B cell (primary cell): ENCODE data around the gene CABP2. TPM values are rescaled to one million over a fixed set of nuclear protein-coding genes. Genes with fewer than 3 reads are reported as not detected.

Experiments
- ATAC-seq: fragments of 200-7000 bp; cut with Tn5 transposase; one replicate; pipeline ENCODE4 v1.10.0; 2021; ENCODE audit warnings: low read depth, mild to moderate bottlenecking, moderate number of reproducible peaks, moderate library complexity
- CTCF ChIA-PET: fragments of 350-600 bp; sonication (Branson Sonifier 250); formaldehyde crosslinking; loops from one replicate; lab custom pipeline; 2021; ENCODE audit warnings: antibody characterized with exemption, inconsistent platforms; lab: Charles Lee
- POLR2A ChIA-PET: fragments of 350-600 bp; sonication (Branson Sonifier 250); formaldehyde crosslinking; loops from one replicate; lab custom pipeline; 2021; ENCODE audit warnings: antibody characterized with exemption; lab: Charles Lee
- DNase-seq: peaks from one replicate; pipeline ENCODE4 v3.0.0; 2013
- H2AFZ ChIP-seq: 2 replicates; pipeline ENCODE4 v1.6.1; 2012; ENCODE audit warnings: mild to moderate bottlenecking, low read depth, low read length; ENCODE audit not compliant: insufficient read depth, poor library complexity, severe bottlenecking
- H3K27ac ChIP-seq, 2 donors: 1 replicate in 1 of 2; 2 replicates in 1 of 2; pipeline ENCODE4 v1.5.1; 2012 to 2013; ENCODE audit warnings: low read length in 2 of 2, mild to moderate bottlenecking in 2 of 2, moderate library complexity in 1 of 2
- H3K27me3 ChIP-seq, 4 experiments: fragments of 200-600 bp in 1 of 4; sonication (generic) in 1 of 4; replicated peaks in 1 of 4; 1 replicate in 2 of 4; 2 replicates in 2 of 4; pipeline versions ENCODE4 v1.6.1 to v1.7.0; 2013 to 2016; ENCODE audit warnings: low read length in 3 of 4, mild to moderate bottlenecking in 2 of 4, mixed read lengths in 1 of 4, moderate library complexity in 1 of 4; ENCODE audit not compliant: insufficient read depth in 4 of 4, control insufficient read depth in 3 of 4; ENCODE audit errors: control extremely low read depth in 1 of 4
- H3K36me3 ChIP-seq, 2 experiments: replicated peaks in 1 of 2; 1 replicate in 1 of 2; 2 replicates in 1 of 2; pipeline versions ENCODE4 v1.6.1 to v1.7.1; 2013; ENCODE audit warnings: low read length in 1 of 2; ENCODE audit not compliant: insufficient read depth in 2 of 2, control insufficient read depth in 1 of 2; ENCODE audit errors: control extremely low read depth in 1 of 2, extremely low read depth in 1 of 2
- H3K4me1 ChIP-seq, 2 donors: fragments of 200-600 bp in 1 of 2; sonication (generic) in 1 of 2; 1 replicate in 1 of 2; 2 replicates in 1 of 2; pipeline versions ENCODE4 v1.5.1 to v1.6.1; 2013 to 2017; ENCODE audit warnings: low read length in 2 of 2; ENCODE audit not compliant: control insufficient read depth in 2 of 2, insufficient read depth in 2 of 2
- H3K4me2 ChIP-seq: replicated peaks from 2 replicates; pipeline ENCODE3; 2012; ENCODE audit warnings: mild to moderate bottlenecking, low read depth, low read length; ENCODE audit not compliant: poor library complexity, severe bottlenecking
- H3K4me3 ChIP-seq, 5 experiments: fragments of 200-600 bp in 1 of 5; sonication (generic) in 1 of 5; 1 replicate in 3 of 5; 2 replicates in 2 of 5; pipeline versions ENCODE4 v1.5.1 to v1.7.0; 2011 to 2016; ENCODE audit warnings: low read length in 4 of 5, mild to moderate bottlenecking in 4 of 5, low read depth in 2 of 5, control low read depth in 1 of 5, moderate library complexity in 1 of 5; ENCODE audit not compliant: insufficient read depth in 1 of 5; ENCODE audit errors: control extremely low read depth in 1 of 5, extremely low read depth in 1 of 5
- H3K79me2 ChIP-seq: fragments of 200-600 bp; sonication (generic); one replicate; pipeline ENCODE4 v1.6.0; 2016; ENCODE audit warnings: low read length; ENCODE audit not compliant: control insufficient read depth, insufficient read depth
- H3K9ac ChIP-seq: fragments of 200-600 bp; sonication (generic); 2 replicates; pipeline ENCODE4 v1.6.1; 2017; ENCODE audit warnings: mild to moderate bottlenecking, low read length, moderate library complexity
- H3K9me3 ChIP-seq, 3 donors: one replicate each; pipeline versions ENCODE4 v1.6.1 to v1.7.1; 2013; ENCODE audit warnings: low read length in 2 of 3; ENCODE audit not compliant: control insufficient read depth in 2 of 3, insufficient read depth in 1 of 3; ENCODE audit errors: control extremely low read depth in 1 of 3
- H4K20me1 ChIP-seq: 2 replicates; pipeline ENCODE4 v1.6.0; 2012; ENCODE audit warnings: mild to moderate bottlenecking, low read length; ENCODE audit not compliant: insufficient read depth, control insufficient read depth, poor library complexity, severe bottlenecking
- H3K27ac Mint-ChIP-seq: one replicate; pipeline ENCODE4 v1.8.0; 2021; ENCODE audit warnings: mixed read lengths
- H3K27me3 Mint-ChIP-seq: one replicate; pipeline ENCODE4 v1.8.0; 2021; ENCODE audit warnings: mixed read lengths
- H3K4me1 Mint-ChIP-seq: one replicate; pipeline ENCODE4 v1.8.0; 2021; ENCODE audit warnings: mixed read lengths
- H3K4me3 Mint-ChIP-seq: one replicate; pipeline ENCODE4 v1.8.0; 2021; ENCODE audit warnings: mixed read lengths
- H3K9me3 Mint-ChIP-seq: one replicate; pipeline ENCODE4 v1.8.0; 2022; ENCODE audit warnings: mixed read lengths; ENCODE audit not compliant: insufficient read depth
- CTCF ChIP-seq: fragments of 200-600 bp; IDR thresholded peaks from one replicate; pipeline ENCODE4 v1.8.0; 2022; ENCODE audit warnings: antibody characterized with exemption, mild to moderate bottlenecking
- EZH2 ChIP-seq: IDR thresholded peaks from 2 replicates; pipeline ENCODE4 v1.6.1; 2012; ENCODE audit warnings: borderline replicate concordance, low read depth, mild to moderate bottlenecking, moderate library complexity, low read length; ENCODE audit not compliant: insufficient read depth, poor library complexity, severe bottlenecking
- WGBS: methylation state at CpG from one replicate; pipeline ENCODE4 v1.1.5; 2013; ENCODE audit warnings: missing lambda C conversion rate; ENCODE audit not compliant: insufficient coverage; 5-methylcytosine and 5-hydroxymethylcytosine counted together
- intact Hi-C: fragments of 100-400 bp; cut with micrococcal nuclease; formaldehyde crosslinking; loops from one replicate; pipeline ENCODE4 v1.10.0; 2022
- polyA plus RNA-seq: library from polyadenylated mRNA; depleted of rRNA; stranded (reverse); fragments of >200 nt; gene quantifications from 2 replicates; pipeline ENCODE4 v1.2.3, GENCODE V29; 2012
- total RNA-seq, 2 donors: library from RNA; stranded (reverse); fragments of 120-200 nt in 1 of 2; gene quantifications; 1 replicate in 1 of 2; 2 replicates in 1 of 2; pipeline versions ENCODE4 v1.2.3 to v1.2.4, GENCODE V29; 2013 to 2022

CABP2 gene
- total and polyA plus RNA-seq, 2 donors (not counting 1 experiment from before 2014, with no cell fraction given): not detected

GRCh38 chr11:67495234-67496005 lies 27.8 kb downstream of the CABP2 start:
- no peaks in the 10 kb centered on the region for H3K4me1 Mint-ChIP-seq
- H3K9me3 ChIP-seq: no peaks in the 10 kb centered on the region
- TF ChIP-seq EZH2 (no peak), CTCF (no peak)
- no peaks in the 10 kb centered on the region for H3K9me3 Mint-ChIP-seq
- no peak for ATAC-seq
- CTCF ChIA-PET: no interaction called here
- H3K27ac ChIP-seq: no peak overlapping the region
- 95% methylated on average over 8 of the region's 16 CpGs for WGBS
- POLR2A ChIA-PET: interaction anchor here (0.6 kb wide), 1 partner anchor 20 kb away, joined by 7 read pairs; no protein-coding TSS in a partner anchor
- no peak overlapping the region for H3K4me2 ChIP-seq
- peaks cover 4% of the 10 kb centered on the region for H3K79me2 ChIP-seq
- no peak overlapping the region for H3K9ac ChIP-seq
- H3K27me3 Mint-ChIP-seq: no peaks in the 10 kb centered on the region
- no peaks in the 10 kb centered on the region for H3K4me1 ChIP-seq
- DNase-seq: no peak
- no peaks in the 10 kb centered on the region for H3K27me3 ChIP-seq
- H2AFZ ChIP-seq: no peak overlapping the region
- H4K20me1 ChIP-seq: peaks cover 45% of the 10 kb centered on the region
- no peak overlapping the region for H3K4me3 ChIP-seq
- no peak overlapping the region for H3K4me3 Mint-ChIP-seq
- intact Hi-C loops: no loop called here
- H3K27ac Mint-ChIP-seq: no peak overlapping the region
- H3K36me3 ChIP-seq: peaks cover 0 to 86% of the 10 kb centered on the region in 2 experiments
